Keratinocyte (primary cell): ENCODE data around the gene AFM. TPM values are rescaled to one million over a fixed set of nuclear protein-coding genes. Genes with fewer than 3 reads are reported as not detected.
A peak's percentile ranks its signal among the peaks of the same experiment; 100 is the strongest.

ENCODE experiments used
- DNase-seq: peaks from one replicate; pipeline ENCODE4 v3.0.0-alpha.2; 2011; ENCODE audit warnings: low read depth, missing footprints, low spot score
- FAIRE-seq: peaks from 2 replicates; lab custom pipeline; 2011; peaks lifted over from hg19 to GRCh38; lab: Jason Lieb, UNC
- H2AFZ ChIP-seq: 2 replicates; pipeline ENCODE4 v1.6.0; 2012; ENCODE audit warnings: low read length, control low read depth, inconsistent platforms; ENCODE audit not compliant: control insufficient read depth
- H3K27ac ChIP-seq: 2 replicates; pipeline ENCODE4 v1.5.1; 2011; ENCODE audit warnings: low read length; ENCODE audit not compliant: control insufficient read depth, insufficient read depth
- H3K27me3 ChIP-seq: 3 replicates; pipeline ENCODE4 v1.6.0; 2011; ENCODE audit warnings: low read length; ENCODE audit not compliant: control insufficient read depth, insufficient read depth; ENCODE audit errors: extremely low read depth
- H3K36me3 ChIP-seq, 2 experiments: 2 replicates in 1 of 2; 3 replicates in 1 of 2; pipeline ENCODE4 v1.5.1; 2011; ENCODE audit warnings: low read length in 2 of 2, mild to moderate bottlenecking in 1 of 2; ENCODE audit not compliant: control insufficient read depth in 2 of 2, insufficient read depth in 2 of 2; ENCODE audit errors: extremely low read depth in 1 of 2
- H3K4me1 ChIP-seq: 3 replicates; pipeline ENCODE4 v1.5.1; 2011; ENCODE audit warnings: low read length; ENCODE audit not compliant: control insufficient read depth, insufficient read depth; ENCODE audit errors: extremely low read depth
- H3K4me2 ChIP-seq: 3 replicates; pipeline ENCODE4 v1.6.0; 2011; ENCODE audit warnings: low read depth, low read length; ENCODE audit not compliant: control insufficient read depth, insufficient read depth; ENCODE audit errors: extremely low read depth
- H3K4me3 ChIP-seq, 3 experiments: fragments of 200-600 bp in 1 of 3; sonication (generic) in 1 of 3; 2 replicates in 2 of 3; 3 replicates in 1 of 3; pipeline ENCODE4 v1.5.1; 2011 to 2016; ENCODE audit warnings: low read length in 3 of 3, mild to moderate bottlenecking in 3 of 3, control low read depth in 2 of 3, inconsistent platforms in 1 of 3, low read depth in 1 of 3, mixed read lengths in 1 of 3, mixed run types in 1 of 3, moderate library complexity in 1 of 3; ENCODE audit not compliant: control insufficient read depth in 2 of 3, insufficient read depth in 2 of 3; ENCODE audit errors: extremely low read depth in 1 of 3
- H3K79me2 ChIP-seq: 2 replicates; pipeline ENCODE4 v1.6.0; 2012; ENCODE audit warnings: low read length; ENCODE audit not compliant: control insufficient read depth, insufficient read depth
- H3K9ac ChIP-seq: 3 replicates; pipeline ENCODE4 v1.6.0; 2011; ENCODE audit warnings: low read length; ENCODE audit not compliant: control insufficient read depth, insufficient read depth; ENCODE audit errors: extremely low read depth
- H3K9me1 ChIP-seq: 3 replicates; pipeline ENCODE4 v1.6.0; 2011; ENCODE audit warnings: low read length; ENCODE audit not compliant: control insufficient read depth, insufficient read depth; ENCODE audit errors: extremely low read depth
- H3K9me3 ChIP-seq: 2 replicates; pipeline ENCODE4 v1.5.1; 2012; ENCODE audit warnings: low read depth, low read length; ENCODE audit not compliant: control insufficient read depth
- H4K20me1 ChIP-seq: 3 replicates; pipeline ENCODE4 v1.6.0; 2011; ENCODE audit warnings: low read length; ENCODE audit not compliant: control insufficient read depth, insufficient read depth; ENCODE audit errors: extremely low read depth
- EZH2 ChIP-seq: IDR thresholded peaks from one replicate; pipeline ENCODE4 v1.6.1; 2012; ENCODE audit warnings: inconsistent platforms, mild to moderate bottlenecking, low read length, moderate library complexity
- dilution Hi-C: fragments of 300-500 bp; cut with MboI; formaldehyde crosslinking; loops from one replicate; pipeline ENCODE4 v1.7.0; 2020; ENCODE audit warnings: low sequenced_read_pairs; ENCODE audit not compliant: extremely low pct_ligation_motif_present
- polyA plus RNA-seq, 5 experiments: library from polyadenylated mRNA; depleted of rRNA in 3 of 5; stranded (reverse) in 3 of 5; stranded (forward) in 1 of 5; unstranded in 1 of 5; fragments of >200 nt; gene quantifications; 1 replicate in 1 of 5; 2 replicates in 3 of 5; 3 replicates in 1 of 5; pipeline versions ENCODE4 v1.2.1 to v1.2.3, GENCODE V29; 2011 to 2012; ENCODE audit warnings: missing spikeins in 2 of 5, low read depth in 1 of 5, low replicate concordance in 1 of 5
- TF ChIP-seq, protein P1 (sequence below), 3 experiments: IDR thresholded peaks in 1 of 3; conservative IDR thresholded peaks in 1 of 3; optimal IDR thresholded peaks in 1 of 3; 2 replicates in 2 of 3; 3 replicates in 1 of 3; pipeline versions ENCODE3 to v1.5.1; 2011; ENCODE audit warnings: low read length in 3 of 3, mild to moderate bottlenecking in 3 of 3, moderate library complexity in 2 of 3, control low read depth in 1 of 3, inconsistent platforms in 1 of 3; ENCODE audit not compliant: insufficient read depth in 2 of 3; ENCODE audit errors: extremely low read depth in 1 of 3

Gene AFM
- polyA plus RNA-seq, 1 donor (not counting 4 experiments of a cell fraction or from before 2014, with no cell fraction given): not detected

GRCh38 chr4:73434311-73434710 lies 47.2 kb upstream of the AFM start:
- no peak for DNase-seq
- Histone ChIP-seq H3K9me1 (no peaks in the 10 kb centered on the region), H3K4me1 (no peaks in the 10 kb centered on the region), H3K79me2 (no peaks in the 10 kb centered on the region), H2AFZ (no peak overlapping the region), H3K4me3 (no peak overlapping the region), H3K36me3 (no peaks in the 10 kb centered on the region), H3K9ac (no peak overlapping the region), H3K4me2 (no peak overlapping the region), H3K9me3 (no peaks in the 10 kb centered on the region), H3K27me3 (no peaks in the 10 kb centered on the region), H3K27ac (no peak overlapping the region), H4K20me1 (no peaks in the 10 kb centered on the region)
- peak; percentile 77 for FAIRE-seq
- dilution Hi-C loops: no loop called here
- TF ChIP-seq, protein P1, sequence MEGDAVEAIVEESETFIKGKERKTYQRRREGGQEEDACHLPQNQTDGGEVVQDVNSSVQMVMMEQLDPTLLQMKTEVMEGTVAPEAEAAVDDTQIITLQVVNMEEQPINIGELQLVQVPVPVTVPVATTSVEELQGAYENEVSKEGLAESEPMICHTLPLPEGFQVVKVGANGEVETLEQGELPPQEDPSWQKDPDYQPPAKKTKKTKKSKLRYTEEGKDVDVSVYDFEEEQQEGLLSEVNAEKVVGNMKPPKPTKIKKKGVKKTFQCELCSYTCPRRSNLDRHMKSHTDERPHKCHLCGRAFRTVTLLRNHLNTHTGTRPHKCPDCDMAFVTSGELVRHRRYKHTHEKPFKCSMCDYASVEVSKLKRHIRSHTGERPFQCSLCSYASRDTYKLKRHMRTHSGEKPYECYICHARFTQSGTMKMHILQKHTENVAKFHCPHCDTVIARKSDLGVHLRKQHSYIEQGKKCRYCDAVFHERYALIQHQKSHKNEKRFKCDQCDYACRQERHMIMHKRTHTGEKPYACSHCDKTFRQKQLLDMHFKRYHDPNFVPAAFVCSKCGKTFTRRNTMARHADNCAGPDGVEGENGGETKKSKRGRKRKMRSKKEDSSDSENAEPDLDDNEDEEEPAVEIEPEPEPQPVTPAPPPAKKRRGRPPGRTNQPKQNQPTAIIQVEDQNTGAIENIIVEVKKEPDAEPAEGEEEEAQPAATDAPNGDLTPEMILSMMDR (optimal IDR thresholded peaks at IDR 0.05 in 1 of 3, IDR thresholded peaks at IDR 0.05 in 1 of 3, conservative IDR thresholded peaks at IDR 0.05 in 1 of 3; ENCODE audit: extremely low read depth in 1 of 3, insufficient read depth in 2 of 3, low read length in 3 of 3): peak in 2 of 3 experiments; percentile 41 to 47
- TF ChIP-seq EZH2: no peak

- Histone ChIP-seq H3K4me1 (no peaks in the 10 kb centered on the region), H3K9ac (no peak within 1 kb of the TSS), H3K36me3 (no peaks in the 10 kb centered on the region), H3K4me3 (no peak within 1 kb of the TSS), H3K27ac (no peak within 1 kb of the TSS), H4K20me1 (no peaks in the 10 kb centered on the region), H2AFZ (no peak within 1 kb of the TSS), H3K9me3 (no peaks in the 10 kb centered on the region), H3K27me3 (no peaks in the 10 kb centered on the region), H3K9me1 (no peaks in the 10 kb centered on the region), H3K4me2 (no peak within 1 kb of the TSS), H3K79me2 (no peaks in the 10 kb centered on the region)
- no peak for TF ChIP-seq EZH2
- TF ChIP-seq, protein P1 (optimal IDR thresholded peaks at IDR 0.05 in 1 of 3, IDR thresholded peaks at IDR 0.05 in 1 of 3, conservative IDR thresholded peaks at IDR 0.05 in 1 of 3; ENCODE audit: extremely low read depth in 1 of 3, insufficient read depth in 2 of 3, low read length in 3 of 3): no peak
- DNase-seq: no peak
- dilution Hi-C loops: no loop called here
- FAIRE-seq: no peak
These were observed 45.6 kb upstream of the AFM start, which contains the start of gene AFP for GRCh38 chr4:73435984-73436383. Gene AFP, plus strand, starts transcription at chr4:73436221. Its CDS starts 42 bp downstream, at chr4:73436263.
